H1 (cell line): Measurements from ENCODE around the gene TXNDC2. TPM values are rescaled to one million over a fixed set of nuclear protein-coding genes. Genes with fewer than 3 reads are reported as not detected.
A peak's percentile ranks its signal among the peaks of the same experiment; 100 is the strongest.

Source experiments
- ASH2L ChIP-seq: fragments of 200-600, 300-600 bp; sonication (generic); IDR thresholded peaks from one replicate; pipeline ENCODE4 v1.7.1; 2017; ENCODE audit warnings: low read length
- BRCA1 ChIP-seq: IDR thresholded peaks from 2 replicates; pipeline ENCODE4 v1.6.1; 2012; ENCODE audit warnings: low read depth, low read length, improper control_type of control experiment
- CBX8 ChIP-seq: fragments of 300-800, 300-1000 bp; sonication (generic); IDR thresholded peaks from 2 replicates; pipeline ENCODE4 v1.7.1; 2016; ENCODE audit warnings: low read depth, low read length, borderline replicate concordance
- CEBPB ChIP-seq: IDR thresholded peaks from 2 replicates; pipeline ENCODE4 v1.6.1; 2012; ENCODE audit warnings: low read depth, low read length
- SIN3A ChIP-seq, 2 experiments: IDR thresholded peaks in 1 of 2; conservative IDR thresholded peaks in 1 of 2; 2 replicates each; pipeline ENCODE4 v1.6.1; 2011 to 2012; ENCODE audit warnings: low read length in 2 of 2, improper control_type of control experiment in 1 of 2, low read depth in 1 of 2, mild to moderate bottlenecking in 1 of 2
- SP1 ChIP-seq: IDR thresholded peaks from 2 replicates; pipeline ENCODE4 v1.6.1; 2011; ENCODE audit warnings: low read depth, low read length
- YY1 ChIP-seq: IDR thresholded peaks from 2 replicates; pipeline ENCODE4 v1.6.1; 2011; ENCODE audit warnings: low read depth, mild to moderate bottlenecking, low read length
- polyA plus RNA-seq, 7 experiments: library from polyadenylated mRNA; depleted of rRNA in 3 of 7; stranded (reverse) in 5 of 7; unstranded in 2 of 7; fragments of >200 nt in 5 of 7; fragments of 200-250 nt in 2 of 7; gene quantifications; 1 replicate in 5 of 7; 2 replicates in 1 of 7; 4 replicates in 1 of 7; pipeline versions ENCODE4 v1.2.1 to v1.2.3, GENCODE V29; 2011 to 2013; ENCODE audit warnings: missing spikeins in 2 of 7, mixed read lengths in 2 of 7
- total RNA-seq: library from RNA; stranded (reverse); fragmentation: NEBNext Ultra II Directional; extraction: Animal tissue kit (Norgen Biotek cat#: 25700); gene quantifications from 2 replicates; pipeline ENCODE4 v1.2.1, GENCODE V29; 2021

TXNDC2 gene
- total and polyA plus RNA-seq, 2 of the 8 experiments (the other 6 are each of a cell fraction or from before 2014, with no cell fraction given) = 0.09 TPM; not detected in 1

- TF ChIP-seq ASH2L = peak; percentile 96
- peak; percentile 76 to 94; a peak in 2 of 4 replicates for TF ChIP-seq SIN3A (conservative IDR thresholded peaks at IDR 0.05 in 1 of 2, IDR thresholded peaks at IDR 0.05 in 1 of 2; ENCODE audit: low read depth in 1 of 2, low read length in 2 of 2)
- TF ChIP-seq CBX8 = no peak
- no peak for TF ChIP-seq BRCA1
- peak; percentile 71 for TF ChIP-seq YY1
- peak; percentile 82 for TF ChIP-seq SP1
- TF ChIP-seq CEBPB = no peak
Observed at GRCh38 chr18:9913526-9914333, 28.0 kb downstream of the TXNDC2 start, which contains the start of gene VAPA (continued).
